Anterior cingulate cortex (tissue), 58 donors: ENCODE data around the gene RPH3AL.
A peak's percentile ranks its signal among the peaks of the same experiment; 100 is the strongest.

Experiments
- DNase-seq, 58 donors: peaks; one replicate each; lab custom pipeline; 2025; lab: John Stamatoyannopoulos, UW

Gene RPH3AL

GRCh38 chr17:352421-353212, at the start of gene RPH3AL:
Gene RPH3AL (minus strand): TSS chr17:352807. CDS start chr17:327543, 25,264 bp downstream.
- DNase-seq = no peak

GRCh38 chr17:400257-400656, 47.6 kb upstream of the RPH3AL start:
- DNase-seq = no peak

- DNase-seq = no peak
Measured at GRCh38 chr17:396788-397187, 44.2 kb upstream of the RPH3AL start.

- no peak for DNase-seq
Measured at GRCh38 chr17:395974-396373, 43.4 kb upstream of the RPH3AL start.

GRCh38 chr17:395179-395578, 42.6 kb upstream of the RPH3AL start:
- no peak for DNase-seq

GRCh38 chr17:394718-395095, 42.1 kb upstream of the RPH3AL start:
- DNase-seq = no peak

- DNase-seq = no peak
Measured at GRCh38 chr17:393806-394717, 41.5 kb upstream of the RPH3AL start.

- no peak for DNase-seq
Measured at GRCh38 chr17:391850-392249, 39.2 kb upstream of the RPH3AL start.

GRCh38 chr17:390025-390424, 37.4 kb upstream of the RPH3AL start:
- no peak for DNase-seq

- DNase-seq = no peak
Measured at GRCh38 chr17:388087-388486, 35.5 kb upstream of the RPH3AL start.

GRCh38 chr17:386141-386876, 33.7 kb upstream of the RPH3AL start:
- DNase-seq = peak in 51 of 58 donors; percentile 5 to 71 (median 39)

- peak in 2 of 58 donors; percentile 45 to 53 for DNase-seq
Measured at GRCh38 chr17:385836-386140, 33.2 kb upstream of the RPH3AL start.

GRCh38 chr17:385178-385835, 32.7 kb upstream of the RPH3AL start:
- DNase-seq = peak in 1 of 58 donors; percentile 14

GRCh38 chr17:384622-385177, 32.1 kb upstream of the RPH3AL start:
- DNase-seq = no peak

- DNase-seq = peak in 1 of 58 donors; percentile 12
Measured at GRCh38 chr17:383771-384621, 31.4 kb upstream of the RPH3AL start.

- DNase-seq = peak in 26 of 58 donors; percentile 4 to 65 (median 28)
Measured at GRCh38 chr17:382644-383533, 30.3 kb upstream of the RPH3AL start.

- no peak for DNase-seq
Measured at GRCh38 chr17:381941-382643, 29.5 kb upstream of the RPH3AL start.
